H1 (cell line): ENCODE measurements around the gene AOPEP. TPM values are rescaled to one million over a fixed set of nuclear protein-coding genes. Genes with fewer than 3 reads are reported as not detected.
A peak's percentile ranks its signal among the peaks of the same experiment; 100 is the strongest.

Experiments
- CTCF ChIA-PET: fragments of 300-600 bp; sonication (Branson Sonifier 250); formaldehyde crosslinking; loops from one replicate; lab custom pipeline; 2021; ENCODE audit not compliant: partially characterized antibody; lab: Charles Lee
- POLR2A ChIA-PET: fragments of 300-600 bp; sonication (Branson Sonifier 250); formaldehyde crosslinking; loops from one replicate; lab custom pipeline; 2021; ENCODE audit warnings: inconsistent platforms; ENCODE audit not compliant: partially characterized antibody; lab: Charles Lee
- DNase-seq, 2 experiments: peaks; one replicate each; pipeline versions ENCODE4 v3.0.0 to v3.0.0-alpha.2; 2010 to 2022; ENCODE audit warnings: low spot score in 2 of 2, low read depth in 1 of 2, mixed read lengths in 1 of 2
- FAIRE-seq: peaks from 2 replicates; lab custom pipeline; 2011; peaks lifted over from hg19 to GRCh38; lab: Jason Lieb, UNC
- H2AFZ ChIP-seq: 2 replicates; pipeline ENCODE4 v1.8.1; 2012; ENCODE audit warnings: low read length, inconsistent platforms
- H2AK5ac ChIP-seq: 2 replicates; pipeline ENCODE4 v1.6.1; 2013; ENCODE audit warnings: low read depth, low read length
- H2BK120ac ChIP-seq: replicated peaks from 2 replicates; pipeline ENCODE3; 2013; ENCODE audit warnings: low read depth, low read length, inconsistent platforms
- H2BK12ac ChIP-seq: 2 replicates; pipeline ENCODE4 v1.6.1; 2013; ENCODE audit warnings: low read depth, low read length
- H2BK15ac ChIP-seq: 2 replicates; pipeline ENCODE4 v1.6.1; 2013; ENCODE audit warnings: low read length
- H2BK20ac ChIP-seq: 2 replicates; pipeline ENCODE4 v1.6.1; 2013; ENCODE audit warnings: low read length
- H2BK5ac ChIP-seq: 2 replicates; pipeline ENCODE4 v1.6.1; 2013; ENCODE audit warnings: low read depth, low read length
- H3K14ac ChIP-seq: 2 replicates; pipeline ENCODE4 v1.6.1; 2013; ENCODE audit warnings: inconsistent platforms; ENCODE audit not compliant: insufficient read length
- H3K18ac ChIP-seq: 2 replicates; pipeline ENCODE4 v1.6.1; 2013; ENCODE audit warnings: low read length; ENCODE audit errors: extremely low read depth
- H3K23ac ChIP-seq: 2 replicates; pipeline ENCODE4 v1.6.1; 2013; ENCODE audit warnings: inconsistent platforms; ENCODE audit not compliant: insufficient read length
- H3K23me2 ChIP-seq: 2 replicates; pipeline ENCODE4 v1.6.1; 2013; ENCODE audit warnings: low read depth, low read length
- H3K27ac ChIP-seq: 2 replicates; pipeline ENCODE4 v1.6.1; 2011; ENCODE audit warnings: low read depth, low read length, inconsistent platforms
- H3K27me3 ChIP-seq, 4 experiments: replicated peaks in 1 of 4; 1 replicate in 1 of 4; 2 replicates in 3 of 4; pipeline versions ENCODE4 v1.6.1 to v1.8.1; 2011 to 2013; ENCODE audit warnings: low read length in 3 of 4, mild to moderate bottlenecking in 3 of 4, inconsistent platforms in 2 of 4, mixed read lengths in 2 of 4, moderate library complexity in 1 of 4; ENCODE audit not compliant: control insufficient read depth in 3 of 4, insufficient read depth in 3 of 4; ENCODE audit errors: extremely low read depth in 1 of 4
- H3K36me3 ChIP-seq, 4 experiments: 2 replicates each; pipeline versions ENCODE4 v1.6.1 to v1.8.1; 2011 to 2013; ENCODE audit warnings: mild to moderate bottlenecking in 4 of 4, low read length in 3 of 4, moderate library complexity in 2 of 4, control low read depth in 1 of 4, inconsistent platforms in 1 of 4; ENCODE audit not compliant: insufficient read depth in 4 of 4, control insufficient read depth in 2 of 4
- H3K4ac ChIP-seq: replicated peaks from 2 replicates; pipeline ENCODE3; 2013; ENCODE audit warnings: low read length, low read depth, mixed read lengths, inconsistent platforms; ENCODE audit not compliant: insufficient read length
- H3K4me1 ChIP-seq, 4 experiments: replicated peaks in 1 of 4; 1 replicate in 1 of 4; 2 replicates in 3 of 4; pipeline versions ENCODE4 v1.6.1 to v1.8.1; 2011 to 2013; ENCODE audit warnings: low read length in 3 of 4, inconsistent platforms in 2 of 4, mixed read lengths in 1 of 4; ENCODE audit not compliant: insufficient read depth in 4 of 4, control insufficient read depth in 3 of 4
- H3K4me2 ChIP-seq, 2 experiments: 2 replicates each; pipeline versions ENCODE4 v1.6.1 to v1.8.1; 2011 to 2013; ENCODE audit warnings: low read depth in 2 of 2, low read length in 2 of 2, control low read depth in 1 of 2, inconsistent platforms in 1 of 2, mild to moderate bottlenecking in 1 of 2; ENCODE audit not compliant: insufficient read depth in 1 of 2
- H3K4me3 ChIP-seq, 4 experiments: fragments of 200-600, 300-600 bp in 1 of 4; sonication (generic), shearing (Covaris generic), sonication (Bioruptor Twin) in 1 of 4; 2 replicates each; pipeline versions ENCODE4 v1.5.1 to v1.8.1; 2011 to 2016; ENCODE audit warnings: low read length in 4 of 4, low read depth in 3 of 4, control low read depth in 2 of 4, inconsistent platforms in 2 of 4, mild to moderate bottlenecking in 2 of 4, mixed read lengths in 1 of 4, moderate library complexity in 1 of 4; ENCODE audit not compliant: insufficient read depth in 2 of 4; ENCODE audit errors: extremely low read depth in 1 of 4
- H3K56ac ChIP-seq: replicated peaks from 2 replicates; pipeline ENCODE3; 2013; ENCODE audit warnings: low read depth, mild to moderate bottlenecking, mixed read lengths, low read length, inconsistent platforms; ENCODE audit not compliant: insufficient read length
- H3K79me1 ChIP-seq: 2 replicates; pipeline ENCODE4 v1.6.1; 2013; ENCODE audit warnings: low read depth, low read length, control low read depth
- H3K79me2 ChIP-seq, 2 experiments: 2 replicates each; pipeline versions ENCODE4 v1.6.1 to v1.8.1; 2012 to 2013; ENCODE audit warnings: low read length in 2 of 2, mild to moderate bottlenecking in 2 of 2, inconsistent platforms in 1 of 2; ENCODE audit not compliant: insufficient read depth in 2 of 2, control insufficient read depth in 1 of 2
- H3K9ac ChIP-seq, 4 experiments: replicated peaks in 1 of 4; 1 replicate in 1 of 4; 2 replicates in 3 of 4; pipeline versions ENCODE4 v1.6.1 to v1.8.1; 2011 to 2013; ENCODE audit warnings: low read depth in 3 of 4, low read length in 3 of 4, control low read depth in 2 of 4, mild to moderate bottlenecking in 2 of 4, moderate library complexity in 2 of 4, inconsistent platforms in 1 of 4; ENCODE audit errors: extremely low read depth in 1 of 4
- H3K9me3 ChIP-seq, 2 experiments: 2 replicates each; pipeline versions ENCODE4 v1.6.1 to v1.8.1; 2012 to 2013; ENCODE audit warnings: mild to moderate bottlenecking in 2 of 2, moderate library complexity in 2 of 2, control low read depth in 1 of 2, inconsistent platforms in 1 of 2, low read depth in 1 of 2, low read length in 1 of 2, mixed read lengths in 1 of 2; ENCODE audit not compliant: insufficient read depth in 2 of 2
- H4K20me1 ChIP-seq, 2 experiments: replicated peaks in 1 of 2; 2 replicates each; pipeline versions ENCODE3 to v1.8.1; 2011 to 2013; ENCODE audit warnings: inconsistent platforms in 2 of 2, low read length in 2 of 2, mild to moderate bottlenecking in 1 of 2; ENCODE audit not compliant: insufficient read depth in 2 of 2, control insufficient read depth in 1 of 2
- H4K5ac ChIP-seq: 2 replicates; pipeline ENCODE4 v1.6.1; 2013; ENCODE audit warnings: low read length, low read depth, mixed read lengths, inconsistent platforms; ENCODE audit not compliant: insufficient read length
- H4K8ac ChIP-seq: 2 replicates; pipeline ENCODE4 v1.8.0; 2013; ENCODE audit warnings: mild to moderate bottlenecking, moderate library complexity, low read length, inconsistent platforms; ENCODE audit not compliant: insufficient read depth; ENCODE audit errors: extremely low read depth
- H4K91ac ChIP-seq: replicated peaks from 2 replicates; pipeline ENCODE3; 2013; ENCODE audit warnings: low read length, mixed read lengths, inconsistent platforms; ENCODE audit not compliant: insufficient read length
- ASH2L ChIP-seq: fragments of 200-600, 300-600 bp; sonication (generic); IDR thresholded peaks from one replicate; pipeline ENCODE4 v1.7.1; 2017; ENCODE audit warnings: low read length
- POLR2A ChIP-seq, 2 experiments: IDR thresholded peaks; 1 replicate in 1 of 2; 2 replicates in 1 of 2; pipeline ENCODE4 v1.6.1; 2011; ENCODE audit warnings: low read depth in 2 of 2, low read length in 2 of 2, mild to moderate bottlenecking in 2 of 2; ENCODE audit errors: control extremely low read depth in 1 of 2
- SIN3A ChIP-seq, 2 experiments: IDR thresholded peaks in 1 of 2; conservative IDR thresholded peaks in 1 of 2; 2 replicates each; pipeline ENCODE4 v1.6.1; 2011 to 2012; ENCODE audit warnings: low read length in 2 of 2, improper control_type of control experiment in 1 of 2, low read depth in 1 of 2, mild to moderate bottlenecking in 1 of 2
- TAF1 ChIP-seq: IDR thresholded peaks from 2 replicates; pipeline ENCODE4 v1.6.1; 2011; ENCODE audit warnings: mild to moderate bottlenecking, low read depth, low read length
- WGBS, 2 experiments: shearing (Covaris generic) in 1 of 2; methylation state at CpG; one replicate each; pipeline versions ENCODE4 v1.1.6 to v1.1.7; 2013 to 2015; ENCODE audit warnings: low lambda C conversion rate in 2 of 2, mixed read lengths in 2 of 2, inconsistent platforms in 1 of 2, low coverage in 1 of 2, missing lambda C conversion rate in 1 of 2; ENCODE audit not compliant: insufficient replicate concordance in 2 of 2, insufficient coverage in 1 of 2, insufficient read length in 1 of 2; ENCODE audit errors: extremely low coverage in 1 of 2, missing lambda C conversion rate in 1 of 2; 5-methylcytosine and 5-hydroxymethylcytosine counted together
- polyA plus RNA-seq, 7 experiments: library from polyadenylated mRNA; depleted of rRNA in 3 of 7; stranded (reverse) in 5 of 7; unstranded in 2 of 7; fragments of >200 nt in 5 of 7; fragments of 200-250 nt in 2 of 7; gene quantifications; 1 replicate in 5 of 7; 2 replicates in 1 of 7; 4 replicates in 1 of 7; pipeline versions ENCODE4 v1.2.1 to v1.2.3, GENCODE V29; 2011 to 2013; ENCODE audit warnings: missing spikeins in 2 of 7, mixed read lengths in 2 of 7
- total RNA-seq: library from RNA; stranded (reverse); fragmentation: NEBNext Ultra II Directional; extraction: Animal tissue kit (Norgen Biotek cat#: 25700); gene quantifications from 2 replicates; pipeline ENCODE4 v1.2.1, GENCODE V29; 2021

Gene AOPEP
- total and polyA plus RNA-seq, 2 of the 8 experiments (the other 6 are each of a cell fraction or from before 2014, with no cell fraction given), result 6.1 to 14.3 TPM

GRCh38 chr9:94870465-94870792 is 143.9 kb downstream of the AOPEP start:
- Histone ChIP-seq H3K36me3 (no peaks in the 10 kb centered on the region), H2BK5ac (no peak overlapping the region), H3K9me3 (no peaks in the 10 kb centered on the region), H3K4me3 (no peak overlapping the region), H3K4me2 (no peak overlapping the region), H4K8ac (no peak overlapping the region), H2BK15ac (no peak overlapping the region), H4K5ac (no peak overlapping the region), H3K27me3 (no peaks in the 10 kb centered on the region), H3K79me1 (no peaks in the 10 kb centered on the region), H3K27ac (no peak overlapping the region), H3K14ac (no peak overlapping the region), H3K4me1 (peaks cover 0 to 2% (median 0%) of the 10 kb centered on the region in 4 experiments; a peak in 2 of 7 replicates), H4K91ac (no peak overlapping the region), H3K9ac (no peak overlapping the region), H3K18ac (no peak overlapping the region), H2BK20ac (no peak overlapping the region), H2AK5ac (no peak overlapping the region), H3K23me2 (no peaks in the 10 kb centered on the region), H4K20me1 (no peaks in the 10 kb centered on the region), H3K4ac (no peak overlapping the region), H2BK120ac (no peak overlapping the region), H2AFZ (no peak overlapping the region), H3K23ac (no peak overlapping the region), H3K56ac (no peak overlapping the region), H3K79me2 (no peaks in the 10 kb centered on the region), H2BK12ac (no peak overlapping the region)
- DNase-seq (peak in 1 of 2 experiments; percentile 13), FAIRE-seq (no peak)
- ChIA-PET CTCF (interaction anchor here (0.5 kb wide), 1 partner anchor 40 kb away, joined by 3 read pairs; no protein-coding TSS in a partner anchor), POLR2A (interaction anchor here (0.6 kb wide), 1 partner anchor 17 kb away, joined by 3 read pairs; no protein-coding TSS in a partner anchor)
- no peak for TF ChIP-seq ASH2L
- no peak for TF ChIP-seq POLR2A (IDR thresholded peaks at IDR 0.05; ENCODE audit: control extremely low read depth in 1 of 2, low read depth in 2 of 2, low read length in 2 of 2)
- TF ChIP-seq TAF1, result no peak
- TF ChIP-seq SIN3A (conservative IDR thresholded peaks at IDR 0.05 in 1 of 2, IDR thresholded peaks at IDR 0.05 in 1 of 2; ENCODE audit: low read depth in 1 of 2, low read length in 2 of 2), result no peak
- 92% methylated on average over 3 of the region's 3 CpGs; no CpG with 5 or more reads in 1 of the 2 experiments for WGBS, 2 experiments
